Right atrium auricular region (tissue), 2 donors: Measurements from ENCODE around the gene ADGRD1. TPM values are rescaled to one million over a fixed set of nuclear protein-coding genes. Genes with fewer than 3 reads are reported as not detected.
A peak's percentile ranks its signal among the peaks of the same experiment; 100 is the strongest.

Experiments used
- DNase-seq: peaks from one replicate; pipeline ENCODE4 v3.0.0-alpha.2; 2019; ENCODE audit warnings: low spot score
- H3K27ac ChIP-seq, 2 donors: fragments of 200-600 bp; sonication (generic); 1 replicate in 1 of 2; 2 replicates in 1 of 2; pipeline ENCODE4 v1.5.1; 2016 to 2019
- H3K27me3 ChIP-seq, 2 donors: fragments of 200-600 bp; sonication (generic); one replicate each; pipeline versions ENCODE4 v1.5.1 to v1.6.0; 2017 to 2019
- H3K36me3 ChIP-seq: fragments of 200-600 bp; sonication (generic); one replicate; pipeline ENCODE4 v1.5.1; 2016
- H3K4me1 ChIP-seq, 2 donors: fragments of 200-600 bp; sonication (generic); one replicate each; pipeline versions ENCODE4 v1.5.1 to v1.6.0; 2017 to 2019
- H3K4me3 ChIP-seq, 2 donors: fragments of 200-600 bp; sonication (generic); 1 replicate in 1 of 2; 2 replicates in 1 of 2; pipeline ENCODE4 v1.5.1; 2017 to 2019; ENCODE audit warnings: mild to moderate bottlenecking in 1 of 2, moderate library complexity in 1 of 2
- H3K9me3 ChIP-seq, 2 donors: fragments of 200-600 bp; sonication (generic); one replicate each; pipeline ENCODE4 v1.5.1; 2019
- CTCF ChIP-seq, 2 donors: fragments of 200-600 bp; sonication (generic); IDR thresholded peaks; one replicate each; pipeline ENCODE4 v1.5.1; 2019; ENCODE audit warnings: antibody characterized with exemption in 2 of 2
- total RNA-seq, 2 donors: library from RNA; depleted of rRNA; stranded (reverse); fragments of >200 nt; gene quantifications; one replicate each; pipeline ENCODE4 v1.1.0, GENCODE V29; 2016

The ADGRD1 gene
- total RNA-seq, 2 donors from 2014 or later = 120 to 168 TPM

GRCh38 chr12:130949806-130950205 is 3.9 kb upstream of the ADGRD1 start:
- no peaks in the 10 kb centered on the region for H3K27me3 ChIP-seq
- no peak for TF ChIP-seq CTCF (IDR thresholded peaks at IDR 0.05)
- H3K4me3 ChIP-seq = no peak overlapping the region
- peaks cover 0 to 28% of the 10 kb centered on the region in 2 donors for H3K4me1 ChIP-seq
- peaks cover 0 to 9% of the 10 kb centered on the region in 2 donors for H3K9me3 ChIP-seq
- H3K27ac ChIP-seq = no peak overlapping the region
- no peaks in the 10 kb centered on the region for H3K36me3 ChIP-seq
- DNase-seq = no peak

- Histone ChIP-seq H3K27me3 (no peaks in the 10 kb centered on the region), H3K36me3 (peaks cover 10% of the 10 kb centered on the region), H3K9me3 (no peaks in the 10 kb centered on the region), H3K27ac (peak overlapping the region; percentile 91 to 94), H3K4me3 (no peak overlapping the region), H3K4me1 (peaks cover 0 to 27% of the 10 kb centered on the region in 2 donors)
- no peak for TF ChIP-seq CTCF (IDR thresholded peaks at IDR 0.05)
- DNase-seq = no peak
Observed at GRCh38 chr12:130951636-130952035, 2.1 kb upstream of the ADGRD1 start.

DNA sequence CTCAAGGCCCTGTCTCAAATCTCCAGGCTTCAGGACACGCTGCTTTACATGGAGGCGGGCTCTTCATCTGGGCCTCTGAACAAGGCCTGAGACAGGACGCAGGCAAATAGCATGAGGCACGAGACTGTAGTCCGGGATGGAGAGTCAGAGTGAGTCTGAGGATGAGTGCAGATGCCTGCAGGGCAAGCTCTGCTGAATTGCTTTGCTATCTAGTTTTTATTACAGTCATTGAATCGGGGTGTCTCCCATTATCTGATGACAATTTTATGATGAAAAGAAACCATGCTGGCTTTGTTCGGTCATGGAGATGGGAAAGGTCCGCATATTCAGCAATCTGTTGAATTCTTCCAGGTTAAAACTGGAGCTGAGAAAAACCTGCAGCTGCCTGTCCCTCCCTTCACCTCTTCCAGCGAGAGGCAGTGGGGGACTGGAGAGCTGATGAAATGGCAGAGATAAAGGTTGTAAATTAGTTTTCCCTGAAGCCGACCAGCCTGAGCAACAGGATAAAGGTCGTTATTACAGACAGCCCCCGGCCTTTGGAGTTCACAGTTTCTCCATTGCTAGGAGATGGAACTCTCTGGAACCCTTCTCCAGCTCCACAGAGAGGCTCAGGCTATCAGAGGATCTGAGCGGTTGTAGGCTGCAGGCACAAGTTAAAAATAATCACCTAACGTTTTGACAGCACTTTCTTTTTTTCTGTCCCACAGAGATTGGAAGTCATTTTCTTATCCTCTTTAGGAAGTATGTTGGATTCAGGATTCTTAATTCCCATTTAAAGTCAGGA is 1.3 kb upstream of the ADGRD1 start:
- TF ChIP-seq CTCF (IDR thresholded peaks at IDR 0.05) = no peak
- DNase-seq = no peak
- Histone ChIP-seq H3K27ac (peak overlapping the region; percentile 91 to 94), H3K4me1 (peaks cover 0 to 33% of the 10 kb centered on the region in 2 donors), H3K27me3 (no peaks in the 10 kb centered on the region), H3K9me3 (no peaks in the 10 kb centered on the region), H3K36me3 (peaks cover 15% of the 10 kb centered on the region), H3K4me3 (peak overlapping the region in 1 of 2 donors; percentile 62)

DNA sequence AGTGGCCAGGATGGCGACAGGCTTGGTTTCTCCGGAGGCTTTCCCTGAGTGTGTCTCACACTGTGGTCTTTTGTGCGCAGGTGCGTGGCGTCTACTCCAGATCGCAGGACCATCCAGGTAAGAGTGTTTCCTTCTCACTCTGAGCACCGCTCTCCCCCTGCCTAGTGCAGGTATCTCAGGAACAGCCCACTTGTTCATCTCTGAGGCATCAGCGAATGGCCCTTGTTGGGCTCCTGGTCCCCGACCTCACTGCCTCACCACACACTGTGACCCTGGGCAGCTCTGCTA is 781 bp downstream of the ADGRD1 start:
- peaks cover 0 to 52% of the 10 kb centered on the region in 2 donors for H3K4me1 ChIP-seq
- no peaks in the 10 kb centered on the region for H3K27me3 ChIP-seq
- peaks cover 32% of the 10 kb centered on the region for H3K36me3 ChIP-seq
- H3K9me3 ChIP-seq = no peaks in the 10 kb centered on the region
- TF ChIP-seq CTCF (IDR thresholded peaks at IDR 0.05) = no peak
- no peak for DNase-seq
- peak overlapping the region; percentile 91 to 94 for H3K27ac ChIP-seq
- peak overlapping the region; percentile 62 to 69 for H3K4me3 ChIP-seq

GRCh38 chr12:130955238-130955816 is 1.6 kb downstream of the ADGRD1 start:
- Histone ChIP-seq H3K27me3 (no peaks in the 10 kb centered on the region), H3K4me3 (peak overlapping the region; percentile 62 to 69), H3K4me1 (peaks cover 0 to 60% of the 10 kb centered on the region in 2 donors), H3K27ac (peak overlapping the region; percentile 91 to 94), H3K9me3 (no peaks in the 10 kb centered on the region), H3K36me3 (peaks cover 37% of the 10 kb centered on the region)
- DNase-seq = peak; percentile 81
- TF ChIP-seq CTCF (IDR thresholded peaks at IDR 0.05) = no peak
